ENCODE results near the gene PADI3. TPM values are rescaled to one million over a fixed set of nuclear protein-coding genes. Genes with fewer than 3 reads are reported as not detected.

PADI3 gene
- polyA plus RNA-seq, 1 of the 3 experiments (the other 2 are of a cell fraction) = 0.30 TPM

DNA sequence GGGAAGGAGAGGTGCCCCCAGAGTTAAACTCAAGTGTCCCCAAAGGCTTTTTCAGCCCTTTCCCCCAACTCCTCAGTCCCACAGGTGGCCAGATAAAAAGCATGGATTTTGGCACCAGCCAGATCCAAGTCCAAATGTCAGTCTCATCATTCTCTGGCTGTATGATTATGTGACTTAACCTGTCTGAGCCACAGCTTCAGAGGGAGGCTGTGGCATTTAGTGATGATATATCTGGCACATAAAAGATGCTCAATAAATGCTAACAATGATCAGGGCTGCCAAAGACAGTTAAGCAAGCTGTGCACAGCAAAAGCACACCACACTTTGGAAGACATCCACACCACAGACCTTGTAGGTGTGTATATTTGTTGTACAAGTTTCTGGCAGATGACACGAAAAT is 5.6 kb upstream of the PADI3 start:
- no peak overlapping the region for H3K9ac ChIP-seq
- CTCF ChIA-PET = interaction anchor here (16.6 kb wide), 1 partner anchor 115 kb away, joined by 462 read pairs; the partner anchor contains the start of gene PADI2
- H3K4me2 ChIP-seq = no peak overlapping the region
- H3K4me3 ChIP-seq (ENCODE audit: low read depth in 2 of 2, low read length in 1 of 2) = no peak overlapping the region
- peaks cover 0 to 7% of the 10 kb centered on the region in 2 experiments; a peak in 1 of 4 replicates for H3K4me1 ChIP-seq (ENCODE audit: control insufficient read depth in 1 of 2, insufficient read depth in 2 of 2, low read depth in 1 of 2, low read length in 1 of 2)
- no peaks in the 10 kb centered on the region for H3K79me2 ChIP-seq (ENCODE audit: insufficient read depth)
- H3K27me3 ChIP-seq (ENCODE audit: insufficient read depth) = no peaks in the 10 kb centered on the region
- no peaks in the 10 kb centered on the region for H4K20me1 ChIP-seq (ENCODE audit: insufficient read depth)
- H3K36me3 ChIP-seq (replicated peaks in 1 of 2; ENCODE audit: control insufficient read depth in 1 of 2, insufficient read depth in 2 of 2, low read length in 1 of 2) = no peaks in the 10 kb centered on the region
- no peak overlapping the region for H3K27ac ChIP-seq (ENCODE audit: low read depth in 2 of 2, low read length in 1 of 2)
- DNase-seq = no peak
- TF ChIP-seq CHD2 (IDR thresholded peaks at IDR 0.05; ENCODE audit: low read length, partially characterized antibody) = no peak
- no peak for TF ChIP-seq FOXM1 (IDR thresholded peaks at IDR 0.05; ENCODE audit: low read depth)
- TF ChIP-seq NRF1 (IDR thresholded peaks at IDR 0.05; ENCODE audit: low read depth, low read length) = no peak
- TF ChIP-seq SMC3 (IDR thresholded peaks at IDR 0.05; ENCODE audit: low read depth, low read length) = no peak
- TF ChIP-seq RAD21 (IDR thresholded peaks at IDR 0.05; ENCODE audit: low read length) = no peak
- no peak for TF ChIP-seq EP300 (IDR thresholded peaks at IDR 0.05; ENCODE audit: borderline replicate concordance in 1 of 2, low read depth in 1 of 2, low read length in 1 of 2)
- TF ChIP-seq, protein P1, sequence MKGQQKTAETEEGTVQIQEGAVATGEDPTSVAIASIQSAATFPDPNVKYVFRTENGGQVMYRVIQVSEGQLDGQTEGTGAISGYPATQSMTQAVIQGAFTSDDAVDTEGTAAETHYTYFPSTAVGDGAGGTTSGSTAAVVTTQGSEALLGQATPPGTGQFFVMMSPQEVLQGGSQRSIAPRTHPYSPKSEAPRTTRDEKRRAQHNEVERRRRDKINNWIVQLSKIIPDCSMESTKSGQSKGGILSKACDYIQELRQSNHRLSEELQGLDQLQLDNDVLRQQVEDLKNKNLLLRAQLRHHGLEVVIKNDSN (IDR thresholded peaks at IDR 0.05; ENCODE audit: borderline replicate concordance, low read depth) = no peak
- no peak for TF ChIP-seq JUND (IDR thresholded peaks at IDR 0.05)
- TF ChIP-seq FOXJ3 (CRISPR knock-in tag; IDR thresholded peaks at IDR 0.05) = no peak
- no peak for TF ChIP-seq TEAD4 (IDR thresholded peaks at IDR 0.05; ENCODE audit: borderline replicate concordance, insufficient read depth)
- TF ChIP-seq NFIC (IDR thresholded peaks at IDR 0.05; ENCODE audit: borderline replicate concordance) = no peak
- TF ChIP-seq, protein P2, sequence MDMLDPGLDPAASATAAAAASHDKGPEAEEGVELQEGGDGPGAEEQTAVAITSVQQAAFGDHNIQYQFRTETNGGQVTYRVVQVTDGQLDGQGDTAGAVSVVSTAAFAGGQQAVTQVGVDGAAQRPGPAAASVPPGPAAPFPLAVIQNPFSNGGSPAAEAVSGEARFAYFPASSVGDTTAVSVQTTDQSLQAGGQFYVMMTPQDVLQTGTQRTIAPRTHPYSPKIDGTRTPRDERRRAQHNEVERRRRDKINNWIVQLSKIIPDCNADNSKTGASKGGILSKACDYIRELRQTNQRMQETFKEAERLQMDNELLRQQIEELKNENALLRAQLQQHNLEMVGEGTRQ (IDR thresholded peaks at IDR 0.05; ENCODE audit: borderline replicate concordance, low read depth, low read length) = no peak
- no peak for TF ChIP-seq MEF2A (IDR thresholded peaks at IDR 0.05; ENCODE audit: borderline replicate concordance, low read depth)
- TF ChIP-seq MXI1 (IDR thresholded peaks at IDR 0.05; ENCODE audit: low read depth, low read length) = no peak
- TF ChIP-seq, protein P3, sequence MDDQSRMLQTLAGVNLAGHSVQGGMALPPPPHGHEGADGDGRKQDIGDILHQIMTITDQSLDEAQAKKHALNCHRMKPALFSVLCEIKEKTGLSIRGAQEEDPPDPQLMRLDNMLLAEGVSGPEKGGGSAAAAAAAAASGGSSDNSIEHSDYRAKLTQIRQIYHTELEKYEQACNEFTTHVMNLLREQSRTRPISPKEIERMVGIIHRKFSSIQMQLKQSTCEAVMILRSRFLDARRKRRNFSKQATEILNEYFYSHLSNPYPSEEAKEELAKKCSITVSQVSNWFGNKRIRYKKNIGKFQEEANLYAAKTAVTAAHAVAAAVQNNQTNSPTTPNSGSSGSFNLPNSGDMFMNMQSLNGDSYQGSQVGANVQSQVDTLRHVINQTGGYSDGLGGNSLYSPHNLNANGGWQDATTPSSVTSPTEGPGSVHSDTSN (IDR thresholded peaks at IDR 0.05) = no peak
- TF ChIP-seq, protein P4, sequence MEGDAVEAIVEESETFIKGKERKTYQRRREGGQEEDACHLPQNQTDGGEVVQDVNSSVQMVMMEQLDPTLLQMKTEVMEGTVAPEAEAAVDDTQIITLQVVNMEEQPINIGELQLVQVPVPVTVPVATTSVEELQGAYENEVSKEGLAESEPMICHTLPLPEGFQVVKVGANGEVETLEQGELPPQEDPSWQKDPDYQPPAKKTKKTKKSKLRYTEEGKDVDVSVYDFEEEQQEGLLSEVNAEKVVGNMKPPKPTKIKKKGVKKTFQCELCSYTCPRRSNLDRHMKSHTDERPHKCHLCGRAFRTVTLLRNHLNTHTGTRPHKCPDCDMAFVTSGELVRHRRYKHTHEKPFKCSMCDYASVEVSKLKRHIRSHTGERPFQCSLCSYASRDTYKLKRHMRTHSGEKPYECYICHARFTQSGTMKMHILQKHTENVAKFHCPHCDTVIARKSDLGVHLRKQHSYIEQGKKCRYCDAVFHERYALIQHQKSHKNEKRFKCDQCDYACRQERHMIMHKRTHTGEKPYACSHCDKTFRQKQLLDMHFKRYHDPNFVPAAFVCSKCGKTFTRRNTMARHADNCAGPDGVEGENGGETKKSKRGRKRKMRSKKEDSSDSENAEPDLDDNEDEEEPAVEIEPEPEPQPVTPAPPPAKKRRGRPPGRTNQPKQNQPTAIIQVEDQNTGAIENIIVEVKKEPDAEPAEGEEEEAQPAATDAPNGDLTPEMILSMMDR (IDR thresholded peaks at IDR 0.05) = no peak
- no peak for TF ChIP-seq GABPA (IDR thresholded peaks at IDR 0.05; ENCODE audit: low read depth)
- POLR2A ChIA-PET = no interaction called here
- no peak overlapping the region for H2AFZ ChIP-seq (ENCODE audit: low read depth)
- no peaks in the 10 kb centered on the region for H3K9me2 ChIP-seq
- no peaks in the 10 kb centered on the region for H3F3A ChIP-seq (replicated peaks; ENCODE audit: insufficient read depth)
- 67% methylated on average over 1 of the region's 1 CpG for WGBS (ENCODE audit: low lambda C conversion rate)
- no peaks in the 10 kb centered on the region for H3K9me3 ChIP-seq
